Nucleus accumbens (tissue), 56 donors: ENCODE results near the gene TRABD.

Experiments
- DNase-seq, 56 donors: peaks; one replicate each; lab custom pipeline; 2025; lab: John Stamatoyannopoulos, UW

TRABD gene

DNA sequence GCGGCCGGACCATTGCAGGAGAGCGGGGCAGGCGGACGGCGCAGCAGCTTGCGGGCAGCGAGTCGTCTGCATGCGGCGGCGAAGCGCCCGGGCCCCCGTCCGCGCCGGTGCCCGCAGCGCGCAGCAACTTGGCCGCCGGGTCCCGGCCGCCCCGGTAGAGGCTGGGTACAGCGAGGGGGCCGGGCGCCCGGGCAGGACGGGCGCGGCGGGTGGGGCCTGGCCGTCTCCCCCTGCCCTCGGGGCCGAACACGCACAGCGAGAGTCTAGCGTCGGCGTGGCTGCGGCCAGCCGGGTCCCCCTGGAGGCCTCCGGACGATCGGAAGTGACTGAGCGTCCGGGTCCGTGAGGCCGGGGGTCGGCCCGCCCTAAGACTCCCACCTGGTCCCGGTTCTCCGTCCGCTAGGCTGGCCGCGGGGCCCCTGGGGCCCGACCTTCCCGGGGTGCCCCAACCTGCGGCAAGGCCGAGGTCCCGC is 775 bp upstream of the TRABD start:
- DNase-seq, result no peak

DNA sequence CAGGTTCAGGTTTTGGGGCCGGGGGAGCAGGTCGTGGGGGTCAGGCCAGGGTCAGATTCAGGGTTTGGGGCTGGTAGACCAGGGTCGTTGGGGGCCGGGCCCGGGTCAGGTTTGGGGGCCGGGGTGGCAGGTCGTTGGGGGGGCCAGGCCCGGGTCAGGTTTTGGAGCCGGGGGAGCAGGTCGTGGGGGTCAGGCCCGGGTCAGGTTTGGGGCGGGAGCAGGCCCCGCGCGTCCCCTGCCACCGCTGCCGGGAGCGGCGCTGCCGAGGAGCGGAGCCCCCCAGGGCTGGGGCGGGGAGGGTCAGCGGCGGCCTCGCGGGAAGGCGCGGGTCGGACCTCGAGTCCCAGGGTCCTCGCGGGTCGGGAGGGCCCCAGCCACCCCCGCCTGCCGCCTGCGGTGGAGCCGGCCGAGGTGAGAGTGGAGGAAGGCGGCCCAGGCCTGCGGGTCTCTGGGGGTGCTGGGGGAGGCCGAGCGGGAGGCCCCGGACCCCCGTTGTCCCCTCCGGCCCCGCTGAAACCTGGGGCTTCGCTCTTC is 535 bp downstream of the TRABD start:
- DNase-seq, result no peak

DNA sequence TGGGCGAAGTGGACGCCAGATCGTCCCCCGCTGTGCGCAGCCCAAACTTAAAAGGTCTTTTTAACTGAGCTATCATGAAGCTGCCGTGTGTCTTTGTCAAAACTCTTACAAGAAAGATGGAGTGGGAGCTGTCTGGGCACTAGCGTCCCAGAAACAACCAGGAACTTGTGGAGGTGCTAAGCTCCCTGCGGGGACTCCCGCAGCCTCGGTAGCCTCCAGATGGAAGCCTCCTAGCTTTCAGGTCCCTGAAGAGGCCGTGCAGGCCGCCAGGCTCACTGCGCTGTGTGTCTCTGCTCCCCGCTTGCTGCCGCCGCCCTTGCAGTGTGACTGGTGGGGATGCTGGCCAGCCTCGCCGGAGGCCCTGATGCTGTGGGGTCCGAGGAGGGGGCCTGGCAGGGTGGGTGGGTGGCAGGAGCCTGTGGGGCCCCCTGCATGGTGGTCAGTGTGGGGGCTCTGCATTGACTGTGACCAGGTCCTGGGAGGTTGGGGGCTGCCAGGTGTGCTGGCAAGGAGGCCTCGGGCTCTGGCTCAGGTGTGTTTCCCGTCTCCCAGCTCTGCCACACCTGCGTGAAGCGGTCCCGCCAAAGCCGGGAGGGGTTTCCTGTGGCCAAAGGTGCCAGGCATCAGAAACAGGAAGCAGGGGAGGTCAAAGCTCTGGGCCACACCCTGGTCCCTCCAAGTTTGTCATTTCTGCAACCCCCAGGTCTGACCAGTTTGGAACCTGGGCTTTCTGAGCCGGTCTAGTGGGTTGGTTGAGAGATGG is 1.2 kb downstream of the TRABD start:
- DNase-seq, result no peak

DNA sequence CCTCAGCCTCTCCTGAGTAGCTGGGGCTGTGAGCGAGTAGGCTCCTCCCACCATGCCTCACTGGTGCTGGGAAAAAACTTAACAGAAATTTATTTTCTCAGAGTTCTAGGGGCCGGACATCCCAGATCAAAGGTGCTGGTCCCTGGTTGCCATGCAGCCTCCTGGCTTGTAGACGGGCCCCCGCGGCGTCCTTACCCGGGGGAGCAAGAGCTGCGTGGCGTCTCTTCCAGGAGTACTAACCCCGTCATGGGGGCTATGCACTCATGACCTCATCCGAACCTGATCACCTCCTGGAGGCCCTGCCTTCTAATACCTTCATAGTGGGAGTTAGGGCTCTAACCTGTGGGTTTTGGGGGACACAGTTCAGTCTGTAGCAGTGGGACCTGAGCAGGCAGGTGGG is 2.6 kb downstream of the TRABD start:
- no peak for DNase-seq

DNA sequence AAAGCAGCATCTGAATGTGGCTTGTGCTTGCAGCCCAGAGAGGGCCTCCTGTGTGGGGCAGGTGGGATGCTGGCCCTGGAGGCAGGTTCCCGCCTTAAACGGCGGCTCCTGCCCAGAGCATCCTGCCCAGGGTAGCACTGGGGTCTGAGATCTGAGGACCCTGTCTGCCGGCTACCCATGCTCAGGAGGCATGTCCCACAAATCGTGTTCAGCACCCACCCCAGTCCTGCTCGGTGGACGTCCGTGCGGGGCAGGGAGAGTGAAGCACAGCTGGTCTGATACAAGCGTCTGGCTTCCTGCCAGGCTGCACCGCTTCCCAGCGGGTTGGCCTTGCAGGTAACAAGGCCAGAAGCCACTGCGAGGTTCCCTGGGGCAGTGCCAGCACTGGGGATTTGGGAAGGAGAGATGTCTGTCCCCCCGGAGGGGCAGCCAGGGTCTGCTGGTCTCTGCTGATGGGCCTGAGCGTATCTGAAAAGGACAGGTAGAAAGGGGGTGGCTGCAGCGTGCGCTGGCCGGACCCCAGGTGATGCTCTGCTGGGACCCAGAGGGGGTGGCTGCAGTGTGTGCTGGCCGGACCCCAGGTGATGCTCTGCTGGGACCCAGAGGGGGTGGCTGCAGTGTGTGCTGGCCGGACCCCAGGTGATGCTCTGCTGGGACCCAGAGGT is 3.6 kb downstream of the TRABD start:
- DNase-seq, result no peak

DNA sequence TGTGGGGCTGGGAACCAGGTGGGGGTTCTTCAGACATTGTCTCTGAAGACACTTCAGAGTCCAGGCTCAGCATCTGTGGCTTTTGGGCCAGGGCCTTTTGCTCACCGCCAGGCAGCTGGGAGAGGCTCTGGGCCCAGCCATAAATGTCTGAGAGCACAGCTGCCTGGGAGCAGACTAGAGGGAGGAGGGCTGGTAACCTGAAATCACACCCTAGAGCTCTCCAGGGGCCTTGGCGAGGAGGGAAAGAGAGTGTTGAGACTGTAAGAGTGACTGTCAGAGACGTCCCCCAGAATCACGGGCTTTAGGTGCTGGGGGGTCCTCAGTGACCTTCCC is 4.1 kb downstream of the TRABD start:
- DNase-seq, result no peak

DNA sequence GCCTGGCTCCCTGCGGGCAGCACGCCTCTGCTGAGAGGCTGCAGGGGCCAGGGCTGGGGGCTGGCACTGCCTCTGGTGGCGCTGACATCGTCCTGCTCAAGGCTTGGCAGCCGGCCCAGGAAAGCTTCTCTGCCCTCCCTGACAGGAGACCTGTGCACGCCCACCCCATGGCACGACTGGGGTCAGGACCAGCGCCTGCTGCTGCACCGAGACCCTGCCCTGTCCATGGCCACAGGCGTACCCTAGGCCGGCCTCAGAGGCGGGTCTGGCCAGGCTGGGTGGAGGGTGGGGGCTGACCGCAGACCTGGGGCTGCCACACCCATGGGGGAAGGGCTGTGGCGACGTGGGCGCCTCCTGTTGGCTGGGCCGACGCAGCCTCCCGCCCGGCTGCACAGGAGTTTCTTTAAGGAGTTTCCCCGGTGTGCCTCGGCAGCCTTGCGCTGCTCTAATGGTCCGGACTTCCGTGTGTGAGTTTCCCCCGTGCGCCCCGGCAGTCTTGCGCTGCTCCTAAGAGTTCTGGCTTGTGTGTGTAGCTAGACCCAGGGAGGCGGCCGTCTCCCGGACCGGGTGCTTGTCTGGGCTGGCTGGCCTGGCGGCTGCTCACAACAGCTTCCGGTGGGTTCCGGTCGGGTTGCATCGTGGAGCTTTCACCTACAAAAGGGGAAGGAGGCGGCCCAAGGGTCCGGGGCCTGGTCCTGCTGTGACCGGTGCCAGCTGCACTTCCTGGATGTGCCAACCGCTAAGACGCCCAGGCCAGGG is 4.6 kb downstream of the TRABD start:
- peak in 6 of 56 donors; percentile 26 to 58 (median 50) for DNase-seq

DNA sequence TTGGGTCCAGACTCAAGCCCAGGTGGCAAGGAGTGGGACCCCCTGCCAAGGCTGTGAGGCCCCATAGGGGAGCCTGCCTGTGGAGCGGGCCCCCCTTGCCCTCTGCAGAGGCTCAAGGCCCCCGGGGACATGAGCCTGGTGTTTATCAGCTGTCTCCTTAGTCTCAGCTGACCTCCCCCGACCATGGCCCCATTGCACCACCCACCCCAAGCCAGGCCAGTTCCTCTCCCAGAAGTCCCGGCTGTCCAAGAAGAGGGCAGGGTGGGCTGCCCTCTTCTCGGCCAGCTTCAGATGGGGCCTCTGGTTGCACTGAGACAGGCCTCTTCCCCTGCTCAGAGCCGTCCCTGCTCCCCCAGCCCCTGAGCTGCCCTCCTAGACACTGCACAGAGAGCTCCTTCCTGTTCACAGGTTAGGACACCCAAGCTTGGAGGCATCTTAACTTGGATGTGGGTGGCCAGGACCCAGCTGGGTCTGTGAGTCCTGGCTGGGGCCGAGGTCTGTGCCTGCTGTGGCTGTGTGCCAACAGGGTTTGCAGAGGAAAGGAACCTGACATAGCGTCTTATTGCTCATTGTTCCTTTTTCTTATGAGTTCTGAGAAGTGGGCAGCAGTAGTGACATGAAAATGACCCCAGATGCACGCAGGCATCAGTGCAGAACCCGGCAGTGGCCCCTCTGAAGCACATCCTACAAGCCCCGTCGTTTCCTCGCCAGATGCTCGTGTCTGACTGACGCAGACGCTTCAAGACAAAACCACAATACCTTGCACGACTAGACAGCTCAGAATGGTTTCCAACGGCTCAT is 5.4 kb downstream of the TRABD start:
- peak in 2 of 56 donors; percentile 10 to 35 for DNase-seq

DNA sequence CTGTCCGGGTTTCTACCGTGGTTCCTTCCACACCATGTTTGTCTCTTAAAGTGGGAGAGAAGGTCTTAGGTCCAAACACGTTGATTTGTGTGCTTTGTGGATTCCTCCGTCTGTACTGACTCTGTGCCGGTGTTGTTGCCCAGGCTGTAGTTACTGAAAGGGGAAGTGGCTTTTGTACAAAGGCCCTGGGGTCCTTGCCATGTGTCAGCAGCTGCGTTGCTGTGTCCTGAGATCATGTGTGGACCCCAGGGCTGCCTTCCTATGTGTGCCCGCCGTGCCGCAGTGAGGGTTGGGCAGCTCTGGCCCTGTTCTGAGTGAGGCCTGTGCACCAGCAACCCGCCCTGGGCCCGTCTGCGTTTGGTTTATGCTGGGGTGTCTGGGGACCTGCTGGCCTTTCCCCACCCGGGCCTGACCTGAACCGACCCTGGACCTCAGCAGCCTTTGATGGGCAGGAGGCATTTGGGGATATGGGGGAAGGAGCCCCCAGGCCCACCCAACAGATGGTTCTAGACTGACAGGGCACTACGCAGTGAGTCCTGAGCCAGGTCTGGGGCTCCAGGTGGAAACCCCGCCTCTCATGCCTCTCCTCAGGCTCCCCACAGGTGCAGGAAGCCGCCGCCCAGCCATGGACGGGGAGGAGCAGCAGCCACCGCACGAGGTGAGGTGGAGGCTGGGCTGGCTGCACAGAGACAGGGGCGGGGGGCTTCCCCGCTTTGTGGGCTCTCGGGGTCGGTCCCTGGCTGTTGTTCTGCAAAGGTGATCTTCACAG is 6.9 kb downstream of the TRABD start:
- no peak for DNase-seq

DNA sequence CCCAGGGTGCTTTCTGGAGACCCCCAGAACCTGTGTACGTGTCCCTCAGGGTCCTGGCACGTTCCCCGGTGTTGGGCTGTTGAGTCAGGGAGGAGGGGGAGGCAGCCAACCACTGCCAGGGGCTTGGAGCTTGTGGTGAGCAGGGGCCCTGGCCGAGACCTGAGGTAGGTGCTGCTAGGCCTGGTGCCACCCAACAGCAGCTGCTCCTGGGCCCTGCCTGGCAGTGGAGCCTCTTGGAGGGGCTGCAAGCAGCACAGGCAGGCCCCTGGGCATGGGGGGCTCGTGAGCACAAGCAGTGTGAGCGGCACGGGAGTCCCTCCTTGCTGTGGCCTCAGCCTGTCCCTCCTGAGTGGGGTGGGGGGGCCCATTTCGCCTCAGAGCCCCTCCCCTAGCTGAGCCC is 7.9 kb downstream of the TRABD start:
- DNase-seq, result no peak

DNA sequence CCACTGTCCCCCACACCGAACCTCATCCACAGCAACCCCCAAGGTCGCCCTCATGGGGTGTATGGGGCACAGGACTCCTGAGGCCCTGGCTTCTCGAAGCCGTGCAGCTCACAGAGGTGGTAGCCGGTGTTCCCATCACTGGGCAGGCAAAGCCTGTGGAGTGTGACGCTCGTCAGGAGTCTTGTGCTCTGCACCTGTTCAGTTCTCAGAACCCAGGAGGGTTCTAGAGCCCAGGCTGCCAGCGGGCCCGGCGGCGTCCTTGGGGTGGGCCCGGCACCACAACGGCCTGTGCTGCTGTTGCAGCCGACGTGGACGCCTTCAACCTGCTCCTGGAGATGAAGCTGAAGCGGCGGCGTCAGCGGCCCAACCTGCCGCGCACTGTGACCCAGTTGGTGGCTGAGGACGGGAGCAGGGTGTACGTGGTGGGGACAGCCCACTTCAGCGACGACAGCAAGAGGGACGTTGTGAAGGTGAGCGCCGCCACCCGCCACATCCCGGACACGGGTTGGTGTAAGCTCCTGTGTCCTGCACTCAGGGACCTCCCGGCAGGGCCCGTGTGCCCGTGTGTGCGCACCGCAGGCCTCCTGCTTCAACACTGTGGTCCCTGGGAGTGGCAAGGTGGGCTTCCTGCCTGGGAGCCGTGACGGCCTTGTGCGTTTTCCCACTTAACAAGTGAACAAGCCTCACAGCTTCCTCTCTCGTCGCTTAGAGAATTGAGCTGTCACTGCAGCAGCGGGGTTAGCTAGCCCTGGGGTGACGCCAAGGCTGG is 8.5 kb downstream of the TRABD start:
- DNase-seq, result no peak

DNA sequence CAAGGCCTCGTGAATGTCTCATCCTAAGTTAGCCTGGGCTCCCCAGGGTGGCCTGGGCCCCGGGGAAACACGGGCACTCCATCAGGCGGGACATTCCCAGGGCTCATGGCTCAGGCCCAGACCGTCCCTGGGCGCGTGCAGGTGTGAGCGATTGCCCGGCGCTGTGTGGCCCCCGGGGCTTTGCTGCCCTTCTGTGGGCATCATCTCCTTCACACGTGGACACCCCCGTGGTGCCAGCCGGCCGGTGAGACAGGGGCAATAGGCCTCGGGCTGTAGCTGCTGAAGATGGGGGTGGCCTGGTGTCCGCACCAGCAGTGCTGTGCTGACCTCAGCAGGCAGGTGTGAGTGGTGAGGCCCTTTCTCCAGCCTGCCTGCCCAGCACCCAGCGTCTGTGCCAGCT is 10.5 kb downstream of the TRABD start:
- no peak for DNase-seq

DNA sequence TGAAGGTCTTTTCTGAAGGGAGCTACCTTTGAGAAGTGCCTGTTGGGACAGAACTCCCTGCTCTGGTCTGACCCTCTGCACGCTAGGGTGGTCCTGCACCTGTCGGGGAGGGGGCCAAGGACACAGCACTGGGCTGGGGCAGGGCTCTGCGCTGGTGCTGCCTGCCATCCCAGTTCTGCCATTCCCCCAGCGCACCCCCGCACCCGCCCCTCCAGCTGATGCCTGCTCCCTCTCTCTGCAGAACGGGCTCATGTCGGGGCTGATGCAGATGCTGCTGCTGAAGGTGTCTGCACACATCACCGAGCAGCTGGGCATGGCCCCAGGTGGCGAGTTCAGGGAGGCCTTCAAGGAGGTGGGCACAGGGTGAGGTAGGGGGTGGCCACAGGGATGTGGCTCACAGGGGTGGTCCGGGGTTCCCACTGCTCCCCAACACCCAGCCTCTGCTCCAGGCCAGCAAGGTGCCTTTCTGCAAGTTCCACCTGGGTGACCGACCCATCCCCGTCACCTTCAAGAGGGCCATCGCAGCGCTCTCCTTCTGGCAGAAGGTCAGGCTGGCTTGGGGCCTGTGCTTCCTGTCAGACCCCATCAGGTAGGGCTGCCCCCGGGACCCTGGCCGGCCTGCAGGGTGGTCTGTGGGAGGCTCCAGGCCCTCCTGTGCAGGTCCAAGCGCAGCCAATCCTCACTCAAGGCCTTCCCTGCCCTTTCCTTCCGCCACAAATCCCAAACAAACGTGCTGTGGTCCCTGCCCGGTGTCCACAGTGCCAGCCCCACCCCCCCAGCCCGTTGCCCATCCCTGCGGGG is 11.5 kb downstream of the TRABD start:
- DNase-seq, result no peak

DNA sequence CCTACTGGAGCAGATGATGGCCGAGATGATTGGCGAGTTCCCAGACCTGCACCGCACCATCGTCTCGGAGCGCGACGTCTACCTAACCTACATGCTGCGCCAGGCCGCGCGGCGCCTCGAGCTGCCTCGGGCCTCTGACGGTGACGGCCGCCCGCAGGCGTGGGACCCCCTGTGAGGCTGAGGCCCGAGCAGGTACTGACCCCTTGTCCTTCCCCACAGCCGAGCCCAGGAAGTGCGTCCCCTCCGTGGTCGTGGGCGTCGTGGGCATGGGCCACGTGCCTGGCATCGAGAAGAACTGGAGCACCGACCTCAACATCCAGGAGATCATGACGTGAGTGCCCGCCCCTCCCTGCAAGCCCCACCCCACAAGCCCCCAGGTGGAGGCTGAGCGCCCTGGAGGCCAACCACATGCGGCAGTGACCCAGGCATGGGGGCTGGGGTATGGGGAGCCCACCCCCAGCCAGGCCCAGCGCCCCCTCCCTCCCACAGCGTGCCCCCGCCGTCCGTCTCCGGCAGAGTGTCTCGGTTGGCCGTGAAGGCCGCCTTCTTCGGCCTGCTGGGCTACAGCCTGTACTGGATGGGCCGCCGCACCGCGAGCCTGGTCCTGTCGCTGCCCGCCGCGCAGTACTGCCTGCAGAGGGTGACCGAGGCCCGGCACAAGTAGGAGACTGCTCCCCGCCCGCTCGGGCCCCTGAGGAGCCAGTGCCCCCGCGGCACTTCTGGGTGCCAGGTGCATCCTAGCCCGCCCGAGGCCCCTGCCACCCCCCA is 12.3 kb downstream of the TRABD start:
- no peak for DNase-seq

DNA sequence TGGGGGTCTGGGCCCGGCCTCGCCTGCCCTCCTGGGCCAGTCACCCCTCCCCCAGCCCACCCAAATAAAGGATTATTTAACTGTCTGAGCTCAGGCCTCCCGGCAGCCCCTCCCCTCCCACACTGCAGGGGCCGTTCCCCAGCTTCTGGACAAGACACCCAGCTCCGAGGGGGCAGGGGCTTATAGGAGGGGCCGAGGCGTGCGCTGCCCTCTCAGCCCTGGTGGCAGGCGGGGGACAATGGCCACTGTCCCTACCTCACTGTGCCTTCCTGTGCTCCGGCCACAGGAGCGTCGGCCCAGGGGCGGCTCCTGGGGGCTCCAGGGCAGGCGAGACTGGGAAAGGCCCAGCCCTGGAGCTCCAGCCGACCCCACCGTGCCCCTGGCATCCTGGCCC is 12.9 kb downstream of the TRABD start:
- no peak for DNase-seq

DNA sequence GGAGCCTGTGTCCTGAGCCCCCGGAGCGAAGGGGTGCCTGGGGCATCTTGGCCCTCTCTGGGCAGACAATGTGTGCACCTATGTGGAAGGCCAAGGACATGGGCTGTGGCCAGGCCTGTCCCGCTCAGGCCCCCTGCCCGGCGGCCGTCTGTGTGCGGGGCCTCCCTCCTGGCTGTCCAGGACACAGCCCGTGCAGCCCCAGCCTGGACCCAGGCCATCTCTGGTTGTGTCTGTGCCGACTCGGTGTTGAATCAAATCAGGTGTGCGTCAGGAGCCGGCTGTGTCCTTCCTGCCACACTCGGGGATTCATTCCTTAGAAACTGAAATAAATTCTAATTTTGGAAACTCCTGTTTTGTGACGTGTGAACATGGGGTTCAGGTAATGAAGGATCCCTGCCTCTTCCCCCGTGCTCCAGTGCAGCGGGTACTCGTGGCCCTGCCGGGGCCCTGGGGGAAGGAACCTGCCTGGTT is 13.6 kb downstream of the TRABD start:
- DNase-seq, result peak in 7 of 56 donors; percentile 17 to 63 (median 44)

DNA sequence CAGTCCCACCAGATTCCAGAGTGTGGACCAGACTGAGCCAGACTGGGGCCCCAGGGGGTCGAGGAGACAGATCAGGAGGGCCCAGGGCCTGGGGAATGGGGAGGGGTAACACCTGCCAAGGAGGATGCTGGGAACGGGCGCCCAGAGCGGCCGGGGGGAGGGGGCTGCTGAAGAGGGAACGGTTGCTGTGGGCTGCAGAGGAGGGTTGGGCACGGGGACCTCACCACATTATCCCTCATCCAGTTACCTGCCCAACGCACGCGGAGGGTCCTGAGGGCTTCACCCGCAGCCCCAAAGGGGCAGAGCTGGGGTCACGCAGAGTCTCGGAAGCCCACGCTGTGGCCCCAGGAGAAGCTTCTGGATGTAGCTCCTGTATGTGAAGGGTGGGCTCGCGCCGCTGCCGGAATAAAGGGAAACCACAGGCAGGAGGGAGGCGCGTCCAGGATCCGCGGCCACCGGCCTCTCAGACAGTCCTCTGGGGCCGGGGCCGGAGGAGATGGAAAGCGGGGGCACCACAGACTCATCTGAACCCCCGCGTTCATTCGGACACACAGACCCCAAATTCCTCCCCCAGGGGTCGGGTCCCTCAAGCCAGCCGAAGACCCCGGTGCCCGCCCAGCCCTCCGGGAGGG is 14.2 kb downstream of the TRABD start:
- DNase-seq, result peak in 1 of 56 donors; percentile 45
